Esophagus muscularis mucosa (tissue), 4 donors: ENCODE measurements around the gene DUS4L. TPM values are rescaled to one million over a fixed set of nuclear protein-coding genes. Genes with fewer than 3 reads are reported as not detected.
"Not testable (repeated sequence)": the region's sequence is repeated elsewhere in the genome, so short reads cannot be mapped to it uniquely, and the experiment has no call there.

Experiments used
- DNase-seq: peaks from one replicate; pipeline ENCODE4 v3.0.0-alpha.2; 2017; ENCODE audit errors: extremely low spot score
- H3K27ac ChIP-seq, 4 donors: fragments of 200-600 bp; sonication (generic); replicated peaks in 1 of 4; 1 replicate in 3 of 4; 2 replicates in 1 of 4; pipeline ENCODE4 v1.5.1; 2016 to 2019; ENCODE audit warnings: mild to moderate bottlenecking in 1 of 4
- H3K27me3 ChIP-seq, 4 donors: fragments of 200-600 bp; sonication (generic); one replicate each; pipeline versions ENCODE4 v1.5.1 to v1.6.0; 2016 to 2019
- H3K36me3 ChIP-seq, 4 donors: fragments of 200-600 bp; sonication (generic); one replicate each; pipeline ENCODE4 v1.5.1; 2016 to 2019
- H3K4me1 ChIP-seq, 4 donors: fragments of 200-600 bp; sonication (generic); one replicate each; pipeline ENCODE4 v1.5.1; 2016 to 2019
- H3K4me3 ChIP-seq, 4 donors: fragments of 200-600 bp; sonication (generic); 1 replicate in 2 of 4; 2 replicates in 2 of 4; pipeline ENCODE4 v1.5.1; 2016 to 2019; ENCODE audit warnings: mild to moderate bottlenecking in 4 of 4, moderate library complexity in 1 of 4
- H3K9me3 ChIP-seq, 4 donors: fragments of 200-600 bp; sonication (generic); 1 replicate in 3 of 4; 2 replicates in 1 of 4; pipeline ENCODE4 v1.5.1; 2016 to 2019
- CTCF ChIP-seq, 3 experiments: fragments of 200-600 bp in 2 of 3; fragments of 450-650 bp in 1 of 3; sonication (generic) in 2 of 3; IDR thresholded peaks; one replicate each; pipeline ENCODE4 v1.5.1; 2017 to 2019; ENCODE audit warnings: antibody characterized with exemption in 3 of 3, mild to moderate bottlenecking in 2 of 3, moderate library complexity in 1 of 3
- EP300 ChIP-seq: sonication (generic); formaldehyde crosslinking; IDR thresholded peaks from one replicate; pipeline ENCODE4 v1.6.1; 2017; ENCODE audit warnings: antibody characterized with exemption
- POLR2A ChIP-seq: fragments of 450-650 bp; IDR thresholded peaks from one replicate; pipeline ENCODE4 v1.6.1; 2017; ENCODE audit warnings: antibody characterized with exemption, moderate library complexity, mild to moderate bottlenecking, low read depth
- POLR2AphosphoS5 ChIP-seq, 2 donors: sonication (generic); formaldehyde crosslinking; IDR thresholded peaks; one replicate each; pipeline ENCODE4 v1.6.1; 2017; ENCODE audit warnings: antibody characterized with exemption in 2 of 2
- WGBS: methylation state at CpG from one replicate; pipeline ENCODE4 v1.1.5; 2018; 5-methylcytosine and 5-hydroxymethylcytosine counted together
- intact Hi-C: fragments of 100-400 bp; cut with DNase I; formaldehyde crosslinking; loops from one replicate; pipeline ENCODE4 v1.15.1; 2023
- total RNA-seq, 4 donors: library from RNA; depleted of rRNA; stranded (reverse); fragments of >200 nt; gene quantifications; one replicate each; pipeline versions ENCODE4 v1.1.0 to v1.2.1, GENCODE V29; 2016

Gene DUS4L
- total RNA-seq, 4 donors from 2014 or later = 3.6 to 7.5 (median 6.6) TPM

- no peak for DNase-seq
- H3K4me1 ChIP-seq = peaks cover 0 to 4% (median 0%) of the 10 kb centered on the region in 4 donors
- H3K27me3 ChIP-seq = no peaks in the 10 kb centered on the region
- intact Hi-C loops = no loop called here
- no peak for TF ChIP-seq POLR2AphosphoS5 (IDR thresholded peaks at IDR 0.05)
- TF ChIP-seq EP300 = no peak
- TF ChIP-seq CTCF (IDR thresholded peaks at IDR 0.05) = no peak
- no peak for TF ChIP-seq POLR2A
- no peak overlapping the region for H3K27ac ChIP-seq
- no peaks in the 10 kb centered on the region for H3K9me3 ChIP-seq
- H3K36me3 ChIP-seq = peaks cover 0 to 11% (median 5%) of the 10 kb centered on the region in 4 donors
- H3K4me3 ChIP-seq = no peak overlapping the region
Observed at GRCh38 chr7:107530751-107531150, 33.0 kb upstream of the DUS4L start.

GRCh38 chr7:107534139-107534538 is 29.6 kb upstream of the DUS4L start:
- no peaks in the 10 kb centered on the region for H3K27me3 ChIP-seq
- no peak for TF ChIP-seq CTCF (IDR thresholded peaks at IDR 0.05)
- TF ChIP-seq POLR2AphosphoS5 (IDR thresholded peaks at IDR 0.05) = no peak
- no peak for TF ChIP-seq EP300
- TF ChIP-seq POLR2A = no peak
- no peak for DNase-seq

GRCh38 chr7:107537228-107537627 is 26.5 kb upstream of the DUS4L start:
- WGBS = 94% methylated on average over 4 of the region's 4 CpGs
- H3K4me1 ChIP-seq, DNase-seq, H3K27ac ChIP-seq, H3K4me3 ChIP-seq, intact Hi-C loops, H3K9me3 ChIP-seq, H3K27me3 ChIP-seq: not testable (repeated sequence)
- H3K36me3 ChIP-seq = peaks cover 0 to 25% (median 0%) of the 10 kb centered on the region in 4 donors

More at GRCh38 chr7:107534139-107534538, 29.6 kb upstream of the DUS4L start:
- no peaks in the 10 kb centered on the region for H3K9me3 ChIP-seq
- intact Hi-C loops = no loop called here
- H3K36me3 ChIP-seq = peaks cover 0 to 14% (median 0%) of the 10 kb centered on the region in 4 donors
- no peak overlapping the region for H3K27ac ChIP-seq
- H3K4me1 ChIP-seq = peaks cover 0 to 4% (median 0%) of the 10 kb centered on the region in 4 donors
- no peak overlapping the region for H3K4me3 ChIP-seq

- no peaks in the 10 kb centered on the region for H3K27me3 ChIP-seq
- H3K27ac ChIP-seq = no peak overlapping the region
- intact Hi-C loops = no loop called here
- H3K4me1 ChIP-seq = no peaks in the 10 kb centered on the region
- H3K4me3 ChIP-seq = no peak overlapping the region
- no peak for DNase-seq
- WGBS = 88% methylated on average over 1 of the region's 2 CpGs
- peaks cover 0 to 33% (median 1%) of the 10 kb centered on the region in 4 donors for H3K36me3 ChIP-seq
- no peaks in the 10 kb centered on the region for H3K9me3 ChIP-seq
- no peak for TF ChIP-seq POLR2A
- TF ChIP-seq CTCF (IDR thresholded peaks at IDR 0.05) = no peak
- no peak for TF ChIP-seq POLR2AphosphoS5 (IDR thresholded peaks at IDR 0.05)
- TF ChIP-seq EP300 = no peak
Observed at GRCh38 chr7:107538001-107538400, 25.8 kb upstream of the DUS4L start.

- Histone ChIP-seq H3K27me3 (no peaks in the 10 kb centered on the region), H3K4me1 (no peaks in the 10 kb centered on the region), H3K27ac (no peak overlapping the region), H3K9me3 (peaks cover 0 to 10% (median 8%) of the 10 kb centered on the region in 4 donors), H3K4me3 (no peak overlapping the region), H3K36me3 (peaks cover 14 to 72% (median 29%) of the 10 kb centered on the region in 4 donors)
- no peak for DNase-seq
- WGBS = 88% methylated on average over 3 of the region's 5 CpGs
- intact Hi-C loops = no loop called here
- TF ChIP-seq EP300 (no peak), POLR2AphosphoS5 (IDR thresholded peaks at IDR 0.05) (no peak), CTCF (IDR thresholded peaks at IDR 0.05) (no peak)
Observed at GRCh38 chr7:107543338-107543993, 20.3 kb upstream of the DUS4L start.
